Right renal pelvis (tissue), 4 donors: Measurements from ENCODE around the gene WDHD1. TPM values are rescaled to one million over a fixed set of nuclear protein-coding genes. Genes with fewer than 3 reads are reported as not detected.

ENCODE experiments used
- polyA plus RNA-seq, 4 donors: library from polyadenylated mRNA; unstranded; fragments of 120-200 nt; gene quantifications; one replicate each; pipeline ENCODE4 v1.2.1, GENCODE V29; 2013; ENCODE audit not compliant: insufficient read length in 4 of 4

WDHD1 gene
- polyA plus RNA-seq, 4 donors = 15.0 to 20.5 (median 19.7) TPM

Other genes starting within 250 kb of the WDHD1 start
- gene GCH1, start 124.3 kb downstream of the WDHD1 start, polyA plus RNA-seq = 10 to 100 TPM; 10.4 to 12.2 (median 10.7) TPM
- 10 to 100 TPM; 18.0 to 22.4 (median 21.7) TPM for gene SOCS4, start 137 bp upstream of the WDHD1 start, polyA plus RNA-seq
- 100 to 1,000 TPM; 101 to 113 (median 106) TPM for gene MAPK1IP1L, start 24.5 kb upstream of the WDHD1 start, polyA plus RNA-seq
- 10 to 100 TPM; 17.6 to 28.0 (median 22.0) TPM for gene LGALS3, start 102.2 kb upstream of the WDHD1 start, polyA plus RNA-seq
- gene DLGAP5, start 164.5 kb upstream of the WDHD1 start, polyA plus RNA-seq = 10 to 100 TPM; 27.2 to 33.3 (median 29.4) TPM
- gene FBXO34, start 244.3 kb upstream of the WDHD1 start, polyA plus RNA-seq = 10 to 100 TPM; 33.3 to 40.5 (median 39.2) TPM